GM18520 (cell line): ENCODE results near the gene RNF19B.
"Not testable (repeated sequence)": the region's sequence is repeated elsewhere in the genome, so short reads cannot be mapped to it uniquely, and the experiment has no call there.

Experiments used
- ATAC-seq: cut with Tn5 transposase; IDR thresholded peaks from one replicate; pipeline ENCODE4 v1.9.1; 2021; ENCODE audit not compliant: unreplicated experiment

RNF19B gene

GRCh38 chr1:32933742-32934322 is 30.8 kb downstream of the RNF19B start:
- ATAC-seq, result no peak

DNA sequence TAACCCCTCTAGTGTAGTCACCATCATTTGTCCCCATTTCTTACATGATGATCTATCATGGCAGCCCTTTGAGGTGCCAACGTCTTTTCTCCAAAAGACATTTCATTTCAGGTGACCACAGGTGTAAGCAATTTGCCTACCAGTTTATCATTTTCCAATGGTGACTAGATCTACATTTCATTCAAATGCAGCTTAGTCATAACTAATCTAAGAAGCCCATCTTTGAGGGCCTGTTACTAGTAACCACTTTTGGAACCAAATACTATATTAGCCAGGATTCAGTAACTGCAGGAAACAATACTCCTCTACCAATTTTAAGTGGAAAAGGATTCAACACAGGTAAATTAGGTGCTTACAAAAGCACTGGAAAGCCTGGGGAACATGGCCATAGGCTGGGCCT is 32.8 kb downstream of the RNF19B start:
- ATAC-seq, result no peak

- no peak for ATAC-seq
Observed at GRCh38 chr1:32929366-32929765, 35.2 kb downstream of the RNF19B start.

GRCh38 chr1:32928715-32929114 is 35.9 kb downstream of the RNF19B start:
- ATAC-seq, result no peak

DNA sequence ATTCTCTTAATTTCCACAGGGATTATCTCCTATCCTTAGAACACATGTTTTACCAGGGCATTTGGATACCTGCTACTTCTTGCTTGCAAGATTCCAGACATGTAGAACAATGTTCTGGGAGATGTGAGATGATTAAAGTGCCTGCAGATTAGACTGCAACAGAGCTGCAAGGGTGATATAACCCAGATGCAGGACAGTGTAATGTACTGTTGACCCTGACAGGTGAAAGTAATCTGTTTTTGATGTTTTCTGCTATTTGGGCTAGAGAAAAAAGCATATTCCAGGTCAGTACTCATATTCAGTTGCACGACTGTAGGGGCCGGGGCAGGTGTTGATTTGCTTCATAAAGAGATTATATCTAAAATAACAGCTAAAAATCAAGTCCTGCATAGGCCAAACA is 36.3 kb downstream of the RNF19B start:
- no peak for ATAC-seq

DNA sequence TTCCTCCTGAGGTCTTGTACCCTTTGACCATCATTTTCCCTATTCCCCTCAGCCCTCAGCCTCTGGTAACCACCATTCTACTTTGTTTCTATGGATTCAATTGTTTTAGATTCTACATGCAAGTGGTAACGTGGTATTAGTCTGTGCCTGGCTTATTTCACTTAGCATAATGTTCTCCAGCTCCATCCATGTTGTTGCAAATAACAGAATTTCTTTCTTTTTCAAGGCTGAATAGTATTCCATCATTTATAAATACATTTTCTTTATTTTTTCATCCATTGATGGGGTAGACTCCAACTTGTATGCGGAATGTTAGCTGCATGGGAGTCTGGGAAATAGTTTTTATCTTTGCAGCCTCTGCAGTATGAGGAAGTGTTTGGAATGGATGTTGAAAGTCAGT is 37.2 kb downstream of the RNF19B start:
- ATAC-seq, result no peak

- ATAC-seq, result no peak
Observed at GRCh38 chr1:32926562-32926961, 38.0 kb downstream of the RNF19B start.

GRCh38 chr1:32925403-32926162 is 39.0 kb downstream of the RNF19B start:
- ATAC-seq, result no peak

GRCh38 chr1:32924881-32925344 is 39.7 kb downstream of the RNF19B start:
- ATAC-seq, result no peak

GRCh38 chr1:32920833-32921232 is 43.8 kb downstream of the RNF19B start:
- no peak for ATAC-seq

- no peak for ATAC-seq
Observed at GRCh38 chr1:32919811-32920733, 44.5 kb downstream of the RNF19B start.

GRCh38 chr1:32918179-32918578 is 46.4 kb downstream of the RNF19B start:
- no peak for ATAC-seq

DNA sequence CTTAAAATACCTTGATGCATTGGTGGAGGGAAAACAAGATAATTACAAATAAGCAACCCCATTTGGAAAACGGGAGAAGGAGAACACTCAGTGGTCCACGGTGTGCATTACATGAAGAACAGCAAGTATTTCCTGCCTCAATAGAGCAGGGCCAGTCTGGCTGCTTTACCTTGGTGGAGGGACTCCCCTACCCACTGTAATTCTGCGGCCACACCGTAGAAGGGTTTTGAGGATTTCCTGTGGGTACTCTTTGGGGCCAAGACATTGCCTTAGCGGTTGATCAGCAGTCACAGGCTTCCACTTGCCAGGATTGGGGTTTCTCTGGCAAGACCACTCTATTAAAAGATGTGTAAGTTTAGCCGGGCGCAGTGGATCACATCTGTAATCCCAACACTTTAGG is 47.1 kb downstream of the RNF19B start:
- no peak for ATAC-seq

DNA sequence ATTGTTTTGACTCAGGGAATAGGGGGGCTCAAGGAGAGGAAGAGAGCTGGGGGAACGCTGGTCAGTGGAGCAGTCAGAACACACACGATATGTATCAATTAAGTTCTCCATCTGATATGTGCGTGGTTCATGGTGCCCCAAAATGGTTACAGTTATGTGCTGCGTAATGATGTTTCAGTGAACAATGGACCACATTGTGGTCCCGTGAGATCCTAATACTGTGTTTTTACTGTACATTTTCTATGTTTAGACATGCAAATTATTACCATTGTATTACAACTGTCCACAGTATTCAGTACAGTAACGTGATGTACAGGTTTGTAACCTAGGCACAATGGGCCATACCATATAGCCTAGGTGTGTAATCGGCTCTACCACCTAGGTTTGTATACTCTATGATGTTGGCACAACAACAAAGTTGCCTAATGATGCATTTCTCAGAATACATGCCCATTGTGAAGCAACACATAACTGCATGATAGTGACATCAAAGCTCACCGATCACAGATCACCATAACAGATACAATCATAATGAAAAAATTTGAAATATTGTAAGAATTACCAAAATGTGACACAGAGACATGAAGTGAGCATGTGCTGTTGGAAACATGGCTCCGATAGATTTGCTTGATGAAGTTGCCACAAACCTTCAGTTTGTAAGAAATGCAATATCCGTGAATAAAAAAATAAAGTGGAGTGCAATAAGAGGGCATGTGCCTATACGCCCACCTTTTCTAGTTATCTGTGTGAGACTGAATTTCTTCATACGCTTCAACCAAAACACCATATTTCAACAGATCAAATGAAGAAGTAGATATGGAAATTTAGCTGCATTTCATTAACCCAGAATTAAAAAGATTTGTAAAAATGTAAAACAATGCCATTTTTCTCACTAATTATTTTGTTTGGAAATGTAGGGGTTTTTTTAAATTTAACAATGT is 48.6 kb downstream of the RNF19B start:
- no peak for ATAC-seq

DNA sequence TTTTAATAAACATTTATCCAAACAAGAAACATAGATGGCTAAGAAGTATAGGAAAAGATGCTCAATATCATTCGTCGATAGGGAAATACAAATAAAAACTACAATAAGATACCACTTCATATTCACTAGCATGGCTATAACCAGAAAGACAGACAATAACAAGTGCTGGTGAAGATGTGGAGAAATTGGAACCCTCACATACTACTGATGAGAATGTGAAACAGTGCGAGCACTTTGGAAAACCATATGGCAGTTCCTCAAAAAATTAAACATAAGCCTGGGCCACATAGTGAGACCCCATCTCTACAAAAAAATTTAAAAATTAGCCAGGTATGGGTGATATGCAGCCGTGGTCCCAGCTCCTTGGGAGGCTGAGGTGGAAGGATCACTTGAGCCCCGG is 54.3 kb downstream of the RNF19B start:
- ATAC-seq, result no peak

DNA sequence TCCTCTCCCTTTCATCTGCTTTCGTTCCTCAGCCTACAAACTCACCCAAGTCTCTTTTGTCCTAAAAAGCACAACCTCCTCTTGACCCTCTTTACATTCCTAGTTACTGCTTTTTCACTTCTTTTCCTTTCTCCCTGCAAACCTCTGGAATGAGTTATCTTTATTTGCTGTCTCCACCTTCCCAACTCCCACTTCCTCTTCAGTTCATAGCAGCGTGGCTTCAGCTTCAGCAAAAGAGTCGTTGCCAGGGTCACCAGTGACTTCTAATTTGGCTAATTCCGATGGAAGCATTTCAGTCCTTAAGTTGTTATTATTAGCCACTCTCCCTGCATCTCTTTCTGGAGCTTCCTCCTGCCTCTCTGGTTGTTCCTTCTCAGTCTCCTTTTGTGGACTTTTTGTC is 57.2 kb downstream of the RNF19B start:
- no peak for ATAC-seq

DNA sequence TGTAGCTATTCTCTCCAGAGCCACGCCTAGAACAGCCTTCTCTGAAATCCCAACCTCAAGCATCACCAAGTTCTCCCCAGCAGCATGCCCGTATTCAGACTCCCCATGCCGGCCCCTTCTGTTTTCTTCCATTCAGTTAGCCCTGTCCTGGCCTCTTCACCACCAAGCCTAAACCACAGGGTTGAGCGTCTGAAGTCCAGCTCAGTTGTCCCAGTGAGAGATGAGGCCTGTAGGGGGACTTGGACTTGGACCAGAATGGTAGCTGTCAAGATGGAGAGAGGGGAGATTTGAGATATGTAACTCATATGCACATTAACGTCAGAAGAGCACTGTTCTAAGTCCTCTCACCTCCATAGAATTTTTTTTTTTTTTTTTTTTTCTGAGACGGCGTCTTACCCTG is 58.0 kb downstream of the RNF19B start:
- ATAC-seq, result no peak

DNA sequence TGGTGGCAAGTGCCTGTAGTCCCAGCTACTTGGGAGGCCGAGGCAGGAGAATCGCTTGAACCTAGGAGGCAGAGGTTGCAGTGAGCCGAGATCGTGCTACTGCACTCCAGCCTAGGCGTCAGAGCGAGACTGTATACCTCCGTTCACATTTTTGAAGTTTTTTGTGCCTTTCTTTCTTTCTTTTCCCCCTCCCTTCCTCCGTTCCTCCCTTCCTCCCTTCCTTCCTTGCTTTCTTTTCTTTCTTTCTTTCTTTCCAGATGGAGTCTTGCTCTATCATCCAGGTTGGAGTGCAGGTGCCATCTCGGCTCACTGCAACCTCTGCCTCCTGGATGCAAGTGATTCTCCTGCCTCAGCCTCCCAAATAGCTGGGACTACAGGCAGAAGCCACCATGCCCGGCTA is 59.0 kb downstream of the RNF19B start:
- ATAC-seq, result not testable (repeated sequence)

- ATAC-seq, result no peak
Observed at GRCh38 chr1:32904797-32905196, 59.8 kb downstream of the RNF19B start.

DNA sequence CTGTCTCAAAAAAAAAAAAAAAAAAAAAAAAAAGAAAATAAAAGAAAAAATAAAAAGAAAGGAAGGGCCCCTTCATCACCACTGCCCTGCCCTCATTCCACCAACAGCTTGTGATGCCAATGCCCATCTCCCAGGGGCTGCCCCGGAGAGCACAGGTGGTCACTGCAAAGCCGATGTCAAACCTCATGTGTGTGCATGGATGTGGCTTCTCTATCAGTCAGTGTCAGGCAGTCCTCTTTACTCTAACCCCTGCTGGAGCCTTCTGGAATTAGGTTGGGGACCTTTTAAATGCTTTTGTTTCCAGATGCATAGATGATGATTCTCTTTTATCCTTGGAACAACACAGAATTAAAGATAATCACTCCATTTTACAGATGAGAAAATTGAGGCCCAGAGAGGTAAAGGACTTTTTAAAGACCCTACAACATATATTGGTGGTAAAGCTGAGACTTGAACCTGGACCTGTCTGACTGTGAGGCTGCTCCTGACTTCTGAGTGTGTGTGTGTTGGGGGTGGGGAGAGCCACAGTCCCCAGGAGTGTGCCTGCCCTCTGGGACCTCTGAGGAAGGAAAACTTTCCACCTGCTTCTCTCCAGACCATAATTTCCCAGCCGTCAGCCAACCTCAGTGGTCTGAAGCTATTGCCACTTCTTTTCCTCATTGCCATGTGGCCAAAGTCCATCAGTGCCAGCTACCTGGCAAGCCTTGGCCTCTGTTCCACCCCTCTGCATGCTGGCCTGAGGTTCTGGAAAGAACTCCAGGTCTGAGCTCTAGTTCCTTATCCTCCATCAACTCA is 60.4 kb downstream of the RNF19B start:
- ATAC-seq, result no peak
